Cardiac fibroblast (primary cell): ENCODE results near the gene AKAP5.
"Not testable (repeated sequence)": the region's sequence is repeated elsewhere in the genome, so short reads cannot be mapped to it uniquely, and the experiment has no call there.

ENCODE experiments used
- DNase-seq, 2 donors: peaks; one replicate each; pipeline versions ENCODE4 v3.0.0 to v3.0.0-alpha.2; 2010; ENCODE audit warnings: low read depth in 2 of 2
- H3K4me3 ChIP-seq, 2 donors: replicated peaks in 1 of 2; 1 replicate in 1 of 2; 2 replicates in 1 of 2; pipeline ENCODE4 v1.5.1; 2011; ENCODE audit warnings: low read depth in 2 of 2, low read length in 2 of 2, mild to moderate bottlenecking in 2 of 2, moderate library complexity in 1 of 2
- CTCF ChIP-seq: IDR thresholded peaks from one replicate; pipeline ENCODE4 v1.5.1; 2011; ENCODE audit warnings: low read depth, mild to moderate bottlenecking, low read length, inconsistent platforms

The AKAP5 gene

GRCh38 chr14:64513271-64513670 lies 48.0 kb downstream of the AKAP5 start:
- no peak for TF ChIP-seq CTCF
- DNase-seq, result no peak
- no peak overlapping the region for H3K4me3 ChIP-seq

GRCh38 chr14:64515053-64515452 lies 49.8 kb downstream of the AKAP5 start:
- no peak for DNase-seq
- no peak for TF ChIP-seq CTCF
- H3K4me3 ChIP-seq, result no peak overlapping the region

GRCh38 chr14:64516969-64517368 lies 51.7 kb downstream of the AKAP5 start:
- H3K4me3 ChIP-seq, result no peak overlapping the region
- TF ChIP-seq CTCF, result no peak
- DNase-seq, result no peak

- H3K4me3 ChIP-seq, DNase-seq: not testable (repeated sequence)
These were observed 52.4 kb downstream of the AKAP5 start for GRCh38 chr14:64517667-64518066.

GRCh38 chr14:64518229-64518628 lies 52.9 kb downstream of the AKAP5 start:
- no peak for TF ChIP-seq CTCF
- no peak for DNase-seq
- no peak overlapping the region for H3K4me3 ChIP-seq

GRCh38 chr14:64520699-64521098 lies 55.4 kb downstream of the AKAP5 start:
- H3K4me3 ChIP-seq, result no peak overlapping the region
- peak in 1 of 2 donors; percentile 50 for DNase-seq
- no peak for TF ChIP-seq CTCF

GRCh38 chr14:64522591-64523355 lies 57.5 kb downstream of the AKAP5 start:
- H3K4me3 ChIP-seq, result no peak overlapping the region
- TF ChIP-seq CTCF, result no peak
- no peak for DNase-seq
